ENCODE data around the gene CCDC102A. TPM values are rescaled to one million over a fixed set of nuclear protein-coding genes. Genes with fewer than 3 reads are reported as not detected.

The CCDC102A gene
- total RNA-seq, 4 donors from 2014 or later: 3.5 to 9.8 (median 7.8) TPM

GRCh38 chr16:57518520-57518919 is 17.9 kb downstream of the CCDC102A start:
- TF ChIP-seq CTCF (IDR thresholded peaks at IDR 0.05): no peak
- DNase-seq (ENCODE audit: low spot score) (no peak), ATAC-seq (ENCODE audit: low FRiP score) (no peak)

GRCh38 chr16:57517397-57518367 is 18.7 kb downstream of the CCDC102A start:
- no peak for TF ChIP-seq CTCF (IDR thresholded peaks at IDR 0.05)
- ATAC-seq (ENCODE audit: low FRiP score) (no peak), DNase-seq (ENCODE audit: low spot score) (no peak)

- TF ChIP-seq CTCF (IDR thresholded peaks at IDR 0.05): no peak
- DNase-seq (ENCODE audit: low spot score): no peak
- ATAC-seq (ENCODE audit: low FRiP score): no peak
These were observed 19.6 kb downstream of the CCDC102A start for GRCh38 chr16:57516773-57517172.

GRCh38 chr16:57516176-57516725 is 20.1 kb downstream of the CCDC102A start:
- DNase-seq (ENCODE audit: low spot score) (no peak), ATAC-seq (ENCODE audit: low FRiP score) (no peak)
- no peak for TF ChIP-seq CTCF (IDR thresholded peaks at IDR 0.05)

GRCh38 chr16:57514791-57515600 is 21.4 kb downstream of the CCDC102A start:
- DNase-seq (ENCODE audit: low spot score): no peak
- no peak for TF ChIP-seq CTCF (IDR thresholded peaks at IDR 0.05)
- no peak for ATAC-seq (ENCODE audit: low FRiP score)

- DNase-seq (ENCODE audit: low spot score) (no peak), ATAC-seq (ENCODE audit: low FRiP score) (no peak)
- no peak for TF ChIP-seq CTCF (IDR thresholded peaks at IDR 0.05)
These were observed 22.0 kb downstream of the CCDC102A start for GRCh38 chr16:57514371-57514770.

Measured in omental fat pad (tissue), 4 donors.